Adipose tissue (tissue), 3 donors: ENCODE results near the gene GRK5. TPM values are rescaled to one million over a fixed set of nuclear protein-coding genes. Genes with fewer than 3 reads are reported as not detected.

Experiments used
- H3K27ac ChIP-seq: one replicate; pipeline ENCODE4 v1.5.1; 2013; ENCODE audit warnings: low read depth, low read length
- WGBS, 3 donors: extraction: QIAGEN DNeasy Blood & Tissue Kit; methylation state at CpG; one replicate each; pipeline ENCODE4 v1.1.7; 2013; 5-methylcytosine and 5-hydroxymethylcytosine counted together
- polyA plus RNA-seq, 3 donors: library from polyadenylated mRNA; stranded (reverse); fragments of 200-250 nt; gene quantifications; one replicate each; pipeline ENCODE4 v1.2.3, GENCODE V29; 2013
- donor health status: healthy with polysubstance abuse.
- donor health status: Bipolar disorder and iron deficiency.
- donor health status: healthy.

Gene GRK5
- polyA plus RNA-seq, 3 donors, result 3.2 to 38.5 (median 20.8) TPM

- WGBS, 3 donors, result 58 to 86% (median 67%) methylated on average over 11 of the region's 11 CpGs
- H3K27ac ChIP-seq, result no peak overlapping the region
Observed at GRCh38 chr10:119318411-119319160, 111.2 kb downstream of the GRK5 start.

- H3K27ac ChIP-seq, result no peak overlapping the region
- WGBS, 3 donors, result 74 to 93% (median 80%) methylated on average over 16 of the region's 16 CpGs
Observed at GRCh38 chr10:119319161-119319919, 112.0 kb downstream of the GRK5 start.

- no peak overlapping the region for H3K27ac ChIP-seq
- WGBS, 3 donors, result 90 to 96% (median 95%) methylated on average over 3 of the region's 3 CpGs
Observed at GRCh38 chr10:119319920-119320258, 112.5 kb downstream of the GRK5 start.

- WGBS, 3 donors, result 60 to 90% (median 63%) methylated on average over 6 of the region's 6 CpGs
- no peak overlapping the region for H3K27ac ChIP-seq
Observed at GRCh38 chr10:119320981-119321380, 113.6 kb downstream of the GRK5 start.

- WGBS, 3 donors, result 76 to 79% (median 78%) methylated on average over 16 of the region's 16 CpGs
- H3K27ac ChIP-seq, result no peak overlapping the region
Observed at GRCh38 chr10:119323085-119324016, 116.0 kb downstream of the GRK5 start.

GRCh38 chr10:119325131-119325530 is 117.8 kb downstream of the GRK5 start:
- no peak overlapping the region for H3K27ac ChIP-seq
- 92 to 97% (median 92%) methylated on average over 3 of the region's 3 CpGs for WGBS, 3 donors

- WGBS, 3 donors, result 84 to 95% (median 89%) methylated on average over 10 of the region's 10 CpGs
- no peak overlapping the region for H3K27ac ChIP-seq
Observed at GRCh38 chr10:119326167-119326566, 118.8 kb downstream of the GRK5 start.

- no peak overlapping the region for H3K27ac ChIP-seq
- 88 to 94% (median 89%) methylated on average over 14 of the region's 14 CpGs for WGBS, 3 donors
Observed at GRCh38 chr10:119327096-119327745, 119.8 kb downstream of the GRK5 start.

GRCh38 chr10:119328223-119328622 is 120.9 kb downstream of the GRK5 start:
- WGBS, 3 donors, result 89 to 96% (median 90%) methylated on average over 2 of the region's 2 CpGs
- H3K27ac ChIP-seq, result no peak overlapping the region

- H3K27ac ChIP-seq, result no peak overlapping the region
- WGBS, 3 donors, result 79 to 94% (median 83%) methylated on average over 4 to 5 of the region's 5 CpGs
Observed at GRCh38 chr10:119330342-119330741, 123.0 kb downstream of the GRK5 start.

- no peak overlapping the region for H3K27ac ChIP-seq
- WGBS, 3 donors, result 57 to 80% (median 73%) methylated on average over 14 to 15 of the region's 15 CpGs
Observed at GRCh38 chr10:119331061-119331460, 123.7 kb downstream of the GRK5 start.

GRCh38 chr10:119333146-119333792 is 125.9 kb downstream of the GRK5 start:
- no peak overlapping the region for H3K27ac ChIP-seq
- WGBS, 3 donors, result 87 to 92% (median 91%) methylated on average over 8 of the region's 8 CpGs

GRCh38 chr10:119335671-119336353 is 128.4 kb downstream of the GRK5 start:
- WGBS, 3 donors, result 69 to 78% (median 72%) methylated on average over 10 of the region's 10 CpGs
- no peak overlapping the region for H3K27ac ChIP-seq

GRCh38 chr10:119336599-119336998 is 129.2 kb downstream of the GRK5 start:
- H3K27ac ChIP-seq, result no peak overlapping the region
- 60 to 95% (median 94%) methylated on average over 17 of the region's 17 CpGs for WGBS, 3 donors

GRCh38 chr10:119337223-119337622 is 129.9 kb downstream of the GRK5 start:
- WGBS, 3 donors, result 69 to 83% (median 73%) methylated on average over 4 of the region's 4 CpGs
- H3K27ac ChIP-seq, result no peak overlapping the region

GRCh38 chr10:119337796-119338432 is 130.5 kb downstream of the GRK5 start:
- no peak overlapping the region for H3K27ac ChIP-seq
- 78 to 88% (median 81%) methylated on average over 8 of the region's 8 CpGs for WGBS, 3 donors

- H3K27ac ChIP-seq, result no peak overlapping the region
- WGBS, 3 donors, result 94 to 96% (median 95%) methylated on average over 9 of the region's 9 CpGs
Observed at GRCh38 chr10:119339109-119339508, 131.7 kb downstream of the GRK5 start.
